BE2C (cell line): ENCODE data around the gene ADAMTS13. TPM values are rescaled to one million over a fixed set of nuclear protein-coding genes. Genes with fewer than 3 reads are reported as not detected.
"Not testable (repeated sequence)": the region's sequence is repeated elsewhere in the genome, so short reads cannot be mapped to it uniquely, and the experiment has no call there.

Experiments used
- DNase-seq: peaks from one replicate; pipeline ENCODE4 v3.0.0-alpha.2; 2020
- H3K27me3 ChIP-seq: fragments of 250-450 bp; sonication (Bioruptor Pico); 2 replicates; pipeline ENCODE4 v1.5.1; 2020; ENCODE audit warnings: mild to moderate bottlenecking
- H3K36me3 ChIP-seq: fragments of 250-450 bp; sonication (Bioruptor Pico); 2 replicates; pipeline ENCODE4 v1.5.1; 2020; ENCODE audit warnings: mild to moderate bottlenecking
- H3K4me1 ChIP-seq: fragments of 250-450 bp; sonication (Bioruptor Pico); 2 replicates; pipeline ENCODE4 v1.5.1; 2020
- H3K4me3 ChIP-seq: 2 replicates; pipeline ENCODE4 v1.5.1; 2011; ENCODE audit warnings: low read depth, low read length
- H3K9me3 ChIP-seq: fragments of 250-450 bp; sonication (Bioruptor Pico); 2 replicates; pipeline ENCODE4 v1.5.1; 2020
- polyA plus RNA-seq: library from polyadenylated mRNA; unstranded; fragments of >200 nt; gene quantifications from one replicate; pipeline ENCODE4 v1.2.1, GENCODE V29; 2012; ENCODE audit warnings: low read depth, missing spikeins; ENCODE audit not compliant: insufficient read length, insufficient read depth
- TF ChIP-seq, protein P1 (sequence below): IDR thresholded peaks from 2 replicates; pipeline ENCODE4 v1.5.1; 2012; ENCODE audit warnings: mild to moderate bottlenecking, low read depth, low read length

The ADAMTS13 gene
- 6.1 TPM for polyA plus RNA-seq

DNA sequence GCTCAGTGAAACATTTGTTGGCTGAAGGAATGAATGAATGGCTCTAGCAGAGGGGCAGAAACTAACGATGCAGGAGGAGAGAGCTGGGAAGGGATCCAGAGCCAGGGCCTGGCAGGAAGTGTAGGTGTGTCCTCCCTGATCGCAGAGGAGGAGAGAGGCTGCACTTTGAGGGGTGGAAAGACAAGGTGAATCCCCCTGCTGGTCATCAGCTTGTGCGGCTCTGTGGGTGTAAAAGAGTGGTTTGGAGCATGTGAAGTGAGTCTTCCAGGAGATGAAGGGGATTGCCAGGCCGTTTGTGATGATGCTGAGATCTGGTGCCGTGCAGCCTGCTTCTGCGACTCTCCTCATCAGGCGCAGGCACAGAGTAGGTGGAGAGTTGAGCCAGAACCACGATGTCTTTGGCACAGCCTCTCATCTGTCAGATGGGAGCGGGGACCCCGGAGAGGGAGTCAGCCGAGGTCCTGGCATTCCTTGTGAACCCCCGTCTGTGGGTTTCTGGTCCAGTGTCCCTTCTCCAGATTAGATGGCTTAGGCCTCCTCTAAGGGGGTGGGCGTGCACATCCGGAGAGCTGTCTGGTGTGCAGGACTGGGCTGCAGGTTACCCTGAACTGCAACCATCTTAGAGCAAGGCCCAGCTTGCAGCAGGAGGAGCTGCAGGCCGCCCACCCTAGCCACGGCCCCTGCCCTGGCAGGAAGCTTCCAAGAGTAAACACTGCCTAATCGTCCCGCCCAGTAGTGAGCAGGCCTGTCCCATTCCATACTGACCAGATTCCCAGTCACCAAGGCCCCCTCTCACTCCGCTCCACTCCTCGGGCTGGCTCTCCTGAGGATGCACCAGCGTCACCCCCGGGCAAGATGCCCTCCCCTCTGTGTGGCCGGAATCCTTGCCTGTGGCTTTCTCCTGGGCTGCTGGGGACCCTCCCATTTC lies at the start of gene ADAMTS13:
Gene ADAMTS13 (plus strand): TSS at position 753 of the 928 bp plus-strand sequence. CDS start 77 bp downstream, at position 830.
- Histone ChIP-seq H3K4me1 (no peaks in the 10 kb centered on the region), H3K4me3 (no peak within 1 kb of the TSS), H3K27me3 (no peaks in the 10 kb centered on the region), H3K9me3 (no peaks in the 10 kb centered on the region), H3K36me3 (no peaks in the 10 kb centered on the region)
- DNase-seq = peak; percentile 54
- TF ChIP-seq, protein P1, sequence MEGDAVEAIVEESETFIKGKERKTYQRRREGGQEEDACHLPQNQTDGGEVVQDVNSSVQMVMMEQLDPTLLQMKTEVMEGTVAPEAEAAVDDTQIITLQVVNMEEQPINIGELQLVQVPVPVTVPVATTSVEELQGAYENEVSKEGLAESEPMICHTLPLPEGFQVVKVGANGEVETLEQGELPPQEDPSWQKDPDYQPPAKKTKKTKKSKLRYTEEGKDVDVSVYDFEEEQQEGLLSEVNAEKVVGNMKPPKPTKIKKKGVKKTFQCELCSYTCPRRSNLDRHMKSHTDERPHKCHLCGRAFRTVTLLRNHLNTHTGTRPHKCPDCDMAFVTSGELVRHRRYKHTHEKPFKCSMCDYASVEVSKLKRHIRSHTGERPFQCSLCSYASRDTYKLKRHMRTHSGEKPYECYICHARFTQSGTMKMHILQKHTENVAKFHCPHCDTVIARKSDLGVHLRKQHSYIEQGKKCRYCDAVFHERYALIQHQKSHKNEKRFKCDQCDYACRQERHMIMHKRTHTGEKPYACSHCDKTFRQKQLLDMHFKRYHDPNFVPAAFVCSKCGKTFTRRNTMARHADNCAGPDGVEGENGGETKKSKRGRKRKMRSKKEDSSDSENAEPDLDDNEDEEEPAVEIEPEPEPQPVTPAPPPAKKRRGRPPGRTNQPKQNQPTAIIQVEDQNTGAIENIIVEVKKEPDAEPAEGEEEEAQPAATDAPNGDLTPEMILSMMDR = peak; percentile 48

DNA sequence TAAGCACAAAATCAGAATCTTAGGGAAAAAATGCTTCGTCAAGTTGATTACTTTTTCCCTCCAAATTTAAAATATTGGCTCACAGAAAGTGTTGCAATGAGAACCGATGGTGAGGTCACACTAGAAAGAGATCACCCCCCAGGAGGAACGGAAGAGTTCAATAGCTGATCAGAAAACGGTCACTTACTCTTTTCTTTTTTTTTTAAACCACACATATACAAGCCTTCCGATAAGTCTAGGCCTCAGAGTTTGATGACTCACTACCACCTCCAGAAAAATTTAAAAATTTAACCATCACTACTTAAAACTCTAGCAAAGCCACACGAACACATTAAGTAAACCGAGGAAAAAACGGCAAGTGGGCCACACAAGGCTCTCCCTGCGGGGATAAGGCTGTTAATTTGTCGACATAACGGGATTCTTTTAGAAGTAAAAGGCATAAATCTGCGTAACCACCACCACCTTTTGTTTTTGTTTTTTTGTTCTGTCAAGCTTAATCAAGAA lies 47.5 kb upstream of the ADAMTS13 start:
- no peak for DNase-seq
- TF ChIP-seq, protein P1 = no peak
- Histone ChIP-seq H3K9me3 (no peaks in the 10 kb centered on the region), H3K27me3 (no peaks in the 10 kb centered on the region), H3K4me3 (peak overlapping the region; percentile 90), H3K4me1 (peaks cover 7% of the 10 kb centered on the region), H3K36me3 (peaks cover 39% of the 10 kb centered on the region)

DNA sequence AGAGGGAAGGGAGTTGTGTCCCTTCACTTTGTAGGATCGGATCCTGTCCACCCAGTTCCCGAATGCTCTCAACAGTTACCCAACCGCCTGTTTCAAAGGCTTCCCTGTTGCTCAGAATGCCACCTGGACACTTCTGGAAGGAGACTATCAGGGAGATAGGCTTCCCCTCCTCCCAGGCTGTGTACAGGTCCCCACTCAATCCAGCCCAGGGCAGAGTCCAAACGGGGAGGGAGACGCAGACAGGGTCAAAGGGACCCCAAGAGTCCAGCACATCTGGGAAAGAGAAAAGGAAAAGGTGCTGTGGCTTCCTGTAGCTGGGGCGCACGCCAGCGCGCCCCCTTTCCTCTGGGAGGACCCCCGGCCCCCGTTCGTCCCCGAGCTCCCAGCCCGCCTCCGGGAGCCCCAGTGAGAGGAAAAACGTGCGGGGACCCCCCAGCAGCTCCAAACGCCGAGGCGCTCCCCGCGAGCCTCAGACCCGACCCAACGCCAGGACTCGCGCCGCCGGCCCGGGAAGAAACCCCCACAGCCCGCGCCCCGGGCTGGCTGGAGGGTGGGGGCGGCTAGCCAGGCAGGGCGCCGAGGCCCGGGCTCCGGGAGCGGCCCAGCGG lies 46.9 kb upstream of the ADAMTS13 start:
- Histone ChIP-seq H3K36me3 (peaks cover 34% of the 10 kb centered on the region), H3K4me1 (peaks cover 3% of the 10 kb centered on the region), H3K27me3 (no peaks in the 10 kb centered on the region), H3K4me3 (peak overlapping the region; percentile 90), H3K9me3 (no peaks in the 10 kb centered on the region)
- DNase-seq = no peak
- TF ChIP-seq, protein P1 = no peak

DNA sequence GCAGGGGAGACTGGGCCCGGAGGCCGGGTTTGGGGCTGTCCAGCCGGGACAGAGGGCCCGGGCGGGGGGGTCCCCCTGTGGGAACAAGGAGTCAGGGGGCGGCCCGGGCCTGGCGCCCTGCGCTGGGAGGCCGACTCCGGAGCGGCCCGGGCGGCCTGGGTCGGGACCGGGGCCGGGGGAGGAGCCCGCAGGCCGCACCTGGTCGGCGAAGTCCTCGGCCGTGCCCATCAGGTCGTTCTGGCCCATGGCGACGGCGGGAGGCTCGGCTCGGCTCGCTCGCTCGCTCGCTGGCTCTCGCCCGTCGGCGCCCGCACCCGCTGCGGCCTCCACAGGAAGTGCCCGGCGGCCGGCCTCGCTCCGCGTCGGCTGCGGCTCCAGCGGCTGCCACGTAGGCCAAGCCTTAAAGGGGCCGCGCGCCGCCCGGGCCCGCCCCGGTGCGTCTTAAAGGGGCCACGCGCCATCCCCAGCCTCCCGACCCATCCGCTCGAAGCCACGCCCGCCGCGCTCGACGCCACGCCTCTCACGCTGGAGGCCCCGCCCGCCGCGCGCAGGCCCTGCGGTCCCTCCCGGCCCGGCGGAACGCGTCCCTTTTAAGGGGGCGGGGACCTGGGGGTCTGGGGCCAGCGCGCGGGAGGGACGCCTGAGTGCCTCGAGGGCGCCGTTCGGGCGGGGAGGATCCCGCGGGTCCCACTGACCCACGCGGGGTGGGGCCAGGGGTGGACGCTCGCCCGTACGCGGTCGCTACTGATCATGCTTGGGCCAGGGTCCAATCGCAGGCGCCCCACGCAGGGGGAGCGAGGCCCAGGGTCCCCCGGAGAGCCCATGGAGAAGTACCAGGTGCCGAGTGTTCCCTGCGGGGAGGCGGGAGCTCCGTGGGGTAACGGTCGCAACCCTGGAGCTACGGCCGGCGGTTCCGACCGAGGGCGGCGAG lies 46.2 kb upstream of the ADAMTS13 start, which contains the start of the genes STKLD1 and SURF4:
Gene STKLD1 (plus strand): TSS at position 643 of the 931 bp plus-strand sequence. CDS start 108 bp downstream, at position 751.
Gene SURF4 (minus strand): TSS at position 337 of the 931 bp plus-strand sequence. CDS start 91 bp downstream, at position 246.
- TF ChIP-seq, protein P1 = no peak
- Histone ChIP-seq H3K27me3 (no peaks in the 10 kb centered on the region), H3K36me3 (peaks cover 26% of the 10 kb centered on the region), H3K4me3 (peak within 1 kb of the TSS; percentile 90), H3K4me1 (peaks cover 3% of the 10 kb centered on the region), H3K9me3 (no peaks in the 10 kb centered on the region)
- peak; percentile 98 for DNase-seq

DNA sequence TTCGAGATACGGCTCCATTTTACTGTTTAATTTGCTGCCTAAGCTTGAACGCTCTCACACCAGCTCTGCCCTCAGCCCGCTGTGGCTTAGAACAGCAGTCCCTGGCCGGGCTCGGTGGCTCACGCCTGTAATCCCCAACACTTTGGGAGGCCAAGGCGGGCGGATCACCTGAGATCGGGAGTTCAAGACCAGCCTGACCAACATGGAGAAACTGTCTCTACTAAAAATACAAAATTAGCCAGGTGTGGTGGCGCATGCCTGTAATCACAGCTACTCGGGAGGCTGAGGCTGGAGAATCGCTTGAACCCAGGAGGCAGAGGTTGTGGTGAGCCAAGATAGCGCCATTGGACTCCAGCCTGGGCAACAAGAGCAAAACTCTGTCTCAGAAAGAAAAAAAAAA lies 44.9 kb upstream of the ADAMTS13 start:
- H3K36me3 ChIP-seq = peaks cover 13% of the 10 kb centered on the region
- not testable (repeated sequence) for DNase-seq, H3K4me1 ChIP-seq, H3K9me3 ChIP-seq, H3K27me3 ChIP-seq, H3K4me3 ChIP-seq
